BE2C (cell line): ENCODE results near the gene SLC25A44.
A peak's percentile ranks its signal among the peaks of the same experiment; 100 is the strongest.
"Not testable (repeated sequence)": the region's sequence is repeated elsewhere in the genome, so short reads cannot be mapped to it uniquely, and the experiment has no call there.

Experiments used
- DNase-seq: peaks from one replicate; pipeline ENCODE4 v3.0.0-alpha.2; 2020
- H3K27me3 ChIP-seq: fragments of 250-450 bp; sonication (Bioruptor Pico); 2 replicates; pipeline ENCODE4 v1.5.1; 2020; ENCODE audit warnings: mild to moderate bottlenecking
- H3K36me3 ChIP-seq: fragments of 250-450 bp; sonication (Bioruptor Pico); 2 replicates; pipeline ENCODE4 v1.5.1; 2020; ENCODE audit warnings: mild to moderate bottlenecking
- H3K4me1 ChIP-seq: fragments of 250-450 bp; sonication (Bioruptor Pico); 2 replicates; pipeline ENCODE4 v1.5.1; 2020
- H3K4me3 ChIP-seq: 2 replicates; pipeline ENCODE4 v1.5.1; 2011; ENCODE audit warnings: low read depth, low read length
- H3K9me3 ChIP-seq: fragments of 250-450 bp; sonication (Bioruptor Pico); 2 replicates; pipeline ENCODE4 v1.5.1; 2020
- CTCF ChIP-seq: IDR thresholded peaks from 2 replicates; pipeline ENCODE4 v1.5.1; 2012; ENCODE audit warnings: mild to moderate bottlenecking, low read depth, low read length

The SLC25A44 gene

GRCh38 chr1:156180471-156180870 lies 13.4 kb upstream of the SLC25A44 start:
- no peak for DNase-seq
- TF ChIP-seq CTCF, result no peak
- Histone ChIP-seq H3K27me3 (no peaks in the 10 kb centered on the region), H3K4me1 (no peaks in the 10 kb centered on the region), H3K9me3 (no peaks in the 10 kb centered on the region), H3K4me3 (no peak overlapping the region), H3K36me3 (no peaks in the 10 kb centered on the region)

- not testable (repeated sequence) for H3K36me3 ChIP-seq, H3K9me3 ChIP-seq
These were observed 12.4 kb upstream of the SLC25A44 start for GRCh38 chr1:156181391-156181924.

GRCh38 chr1:156182010-156182779 lies 11.7 kb upstream of the SLC25A44 start:
- not testable (repeated sequence) for H3K4me3 ChIP-seq, H3K9me3 ChIP-seq, H3K27me3 ChIP-seq, DNase-seq, H3K4me1 ChIP-seq, H3K36me3 ChIP-seq

More at GRCh38 chr1:156181391-156181924, 12.4 kb upstream of the SLC25A44 start:
- not testable (repeated sequence) for H3K4me1 ChIP-seq, H3K27me3 ChIP-seq, H3K4me3 ChIP-seq, DNase-seq

GRCh38 chr1:156186347-156187177 lies 7.3 kb upstream of the SLC25A44 start:
- not testable (repeated sequence) for H3K36me3 ChIP-seq, DNase-seq

GRCh38 chr1:156190265-156190664 lies 3.6 kb upstream of the SLC25A44 start:
- not testable (repeated sequence) for H3K4me3 ChIP-seq, H3K4me1 ChIP-seq, DNase-seq

More at GRCh38 chr1:156186347-156187177, 7.3 kb upstream of the SLC25A44 start:
- not testable (repeated sequence) for H3K4me1 ChIP-seq, H3K27me3 ChIP-seq, H3K9me3 ChIP-seq, H3K4me3 ChIP-seq

GRCh38 chr1:156191292-156191964 lies 2.5 kb upstream of the SLC25A44 start:
- no peak for TF ChIP-seq CTCF
- DNase-seq, result no peak
- Histone ChIP-seq H3K9me3 (no peaks in the 10 kb centered on the region), H3K36me3 (peaks cover 7% of the 10 kb centered on the region), H3K27me3 (no peaks in the 10 kb centered on the region), H3K4me1 (no peaks in the 10 kb centered on the region), H3K4me3 (no peak overlapping the region)

More at GRCh38 chr1:156190265-156190664, 3.6 kb upstream of the SLC25A44 start:
- not testable (repeated sequence) for H3K36me3 ChIP-seq, H3K27me3 ChIP-seq, H3K9me3 ChIP-seq

GRCh38 chr1:156193208-156193487 lies 756 bp upstream of the SLC25A44 start:
- H3K4me3 ChIP-seq, result peak overlapping the region; percentile 92
- H3K9me3 ChIP-seq, result no peaks in the 10 kb centered on the region
- H3K36me3 ChIP-seq, result peaks cover 7% of the 10 kb centered on the region
- DNase-seq, result no peak
- no peak for TF ChIP-seq CTCF
- no peaks in the 10 kb centered on the region for H3K4me1 ChIP-seq
- H3K27me3 ChIP-seq, result no peaks in the 10 kb centered on the region

- H3K4me1 ChIP-seq, result no peaks in the 10 kb centered on the region
These were observed 372 bp downstream of the SLC25A44 start for GRCh38 chr1:156194300-156194652.

More at GRCh38 chr1:156194300-156194652, 372 bp downstream of the SLC25A44 start:
- DNase-seq, result no peak
- H3K36me3 ChIP-seq, result peaks cover 7% of the 10 kb centered on the region
- no peak for TF ChIP-seq CTCF
- no peaks in the 10 kb centered on the region for H3K9me3 ChIP-seq
- H3K27me3 ChIP-seq, result no peaks in the 10 kb centered on the region
- H3K4me3 ChIP-seq, result peak overlapping the region; percentile 92
